Activated gamma-delta T cell treated with Interleukin-2 at 50 U/mL for 16 hours (primary cell): Measurements from ENCODE around the gene SELENOH.

Experiments
- DNase-seq: peaks from one replicate; pipeline ENCODE4 v3.0.0-alpha.2; 2020

SELENOH gene

GRCh38 chr11:57751176-57751575 is 9.9 kb downstream of the SELENOH start:
- DNase-seq: no peak

GRCh38 chr11:57751676-57752253 is 10.5 kb downstream of the SELENOH start, which contains the start of gene BTBD18:
BTBD18 (minus strand) TSS chr11:57751819; CDS start chr11:57751188, 631 bp downstream.
- DNase-seq: no peak

GRCh38 chr11:57752954-57753353 is 11.7 kb downstream of the SELENOH start:
- no peak for DNase-seq

DNA sequence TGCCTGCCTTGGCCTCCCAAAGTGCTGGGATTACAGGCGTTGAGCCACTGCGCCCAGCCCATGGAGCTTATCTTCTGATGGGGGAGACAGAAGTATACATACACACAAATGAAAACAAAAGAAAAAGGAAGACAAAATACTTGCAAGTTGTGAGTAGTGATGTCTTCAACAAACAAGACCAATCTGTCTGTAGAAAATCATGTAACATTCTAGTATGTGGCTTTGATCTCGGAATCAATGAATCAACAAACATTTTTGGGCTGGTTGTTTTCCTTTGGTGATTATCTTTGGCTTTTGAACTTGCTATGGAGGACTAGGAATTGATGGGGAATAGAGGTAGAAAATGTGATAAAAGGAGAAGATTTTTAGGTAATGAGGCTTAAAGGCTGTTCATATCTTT is 16.9 kb downstream of the SELENOH start:
- no peak for DNase-seq

- no peak for DNase-seq
These were observed 20.3 kb downstream of the SELENOH start, which contains the start of gene CTNND1 for GRCh38 chr11:57761301-57762234. CTNND1 (plus strand) TSS chr11:57761802; CDS start chr11:57791479, 29,677 bp downstream.

- DNase-seq: no peak
These were observed 21.1 kb downstream of the SELENOH start for GRCh38 chr11:57762235-57762861.

GRCh38 chr11:57763568-57763967 is 22.3 kb downstream of the SELENOH start:
- DNase-seq: no peak

- DNase-seq: no peak
These were observed 22.7 kb downstream of the SELENOH start for GRCh38 chr11:57764021-57764420.

DNA sequence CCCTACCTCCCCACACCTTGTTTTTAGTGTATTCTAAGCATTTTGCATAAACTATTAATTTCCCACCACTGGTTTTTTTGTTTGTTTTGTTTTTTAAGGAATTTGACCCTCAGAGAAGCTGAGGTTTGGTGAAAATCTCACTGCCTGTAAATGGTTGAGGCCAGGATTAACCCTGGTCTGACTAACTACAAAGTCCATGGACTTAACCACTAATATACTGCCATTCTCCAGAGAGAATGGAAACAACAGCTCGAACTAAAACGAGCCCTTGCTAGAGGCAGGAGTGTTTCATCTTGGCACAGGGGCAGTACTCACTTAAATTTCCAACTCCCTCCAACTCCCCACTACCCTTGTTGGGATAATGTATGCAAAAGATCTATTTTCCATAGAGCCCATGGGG is 23.3 kb downstream of the SELENOH start:
- no peak for DNase-seq

DNA sequence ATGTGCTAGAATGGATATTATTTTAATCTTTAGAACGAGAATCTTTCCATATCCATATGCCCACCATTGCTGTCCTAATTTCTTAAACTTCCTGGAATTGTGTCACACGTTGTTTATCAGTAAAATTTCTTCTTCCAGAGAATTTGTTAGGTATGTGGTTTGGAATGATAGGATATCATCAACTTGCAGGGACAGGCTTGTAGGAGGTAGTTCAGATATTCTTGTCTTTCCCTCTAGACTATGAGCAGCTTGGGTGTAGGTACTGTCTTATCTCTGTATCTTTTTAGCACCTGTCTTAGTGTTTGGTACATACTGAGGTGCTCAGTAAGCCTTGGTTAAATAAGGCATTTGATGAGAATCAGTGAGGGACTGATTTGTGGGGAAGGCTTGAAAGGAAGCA is 23.7 kb downstream of the SELENOH start:
- no peak for DNase-seq

GRCh38 chr11:57770793-57771192 is 29.5 kb downstream of the SELENOH start:
- no peak for DNase-seq

DNA sequence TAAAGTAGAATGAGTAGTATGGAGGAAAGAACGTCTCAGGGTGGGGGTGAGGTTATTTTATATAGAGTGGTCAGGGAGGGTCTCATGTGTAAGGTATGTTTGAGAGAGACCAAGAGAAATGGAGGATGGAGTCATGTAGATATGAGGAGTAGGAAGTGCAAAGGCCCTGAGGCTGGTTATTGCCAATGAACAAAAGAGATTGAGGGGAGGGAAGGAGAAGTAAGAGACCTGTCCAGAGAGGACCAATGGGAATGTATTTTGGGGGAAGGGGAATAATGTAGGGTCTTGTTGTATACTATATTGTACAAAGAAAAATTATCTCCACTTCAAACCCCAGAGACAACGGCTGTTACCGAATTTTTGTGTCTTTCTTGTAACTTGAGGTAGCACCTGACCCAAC is 30.1 kb downstream of the SELENOH start:
- no peak for DNase-seq

DNA sequence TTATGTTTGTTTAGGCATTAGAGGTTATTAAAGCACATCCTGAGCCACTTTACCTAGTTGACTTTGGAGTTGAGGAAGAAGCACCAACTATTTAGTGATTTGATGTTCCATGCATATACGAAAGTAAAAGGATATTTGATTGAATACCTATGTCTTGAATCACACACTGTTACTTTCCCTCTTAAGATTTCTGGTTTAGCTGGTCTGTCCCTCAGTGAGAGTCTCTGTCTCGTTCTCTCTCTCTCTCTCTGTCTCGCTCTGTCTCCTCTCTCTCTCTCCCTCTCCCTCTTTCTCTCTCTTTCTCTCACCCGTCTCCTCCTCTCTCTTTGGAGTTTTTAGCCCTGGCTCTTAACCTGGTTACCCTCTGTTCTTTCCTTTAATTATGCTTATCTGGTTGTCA is 31.3 kb downstream of the SELENOH start:
- DNase-seq: no peak

GRCh38 chr11:57773026-57773598 is 31.8 kb downstream of the SELENOH start:
- DNase-seq: no peak

DNA sequence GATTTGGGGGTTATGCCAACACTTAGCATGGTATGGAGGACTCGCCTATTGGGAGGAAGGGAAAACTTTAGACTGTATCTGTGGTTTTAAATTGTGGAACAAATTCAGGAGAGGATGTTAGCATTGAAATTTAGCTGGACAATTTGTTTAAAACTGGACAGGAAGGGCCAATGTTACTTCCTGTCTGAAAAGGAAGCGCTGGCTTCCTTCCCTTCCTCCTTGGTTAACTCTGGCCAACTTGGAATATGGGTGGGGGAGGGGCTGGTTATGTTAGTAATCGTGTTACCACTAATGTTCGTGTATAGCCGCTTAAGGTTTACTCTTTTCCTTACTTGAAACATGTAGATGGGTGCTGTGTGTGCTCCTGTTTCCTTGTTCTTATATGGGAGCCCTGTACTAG is 34.2 kb downstream of the SELENOH start:
- no peak for DNase-seq

GRCh38 chr11:57776031-57776521 is 34.8 kb downstream of the SELENOH start:
- DNase-seq: no peak

GRCh38 chr11:57776577-57777210 is 35.4 kb downstream of the SELENOH start:
- no peak for DNase-seq

GRCh38 chr11:57777969-57778317 is 36.7 kb downstream of the SELENOH start:
- no peak for DNase-seq

GRCh38 chr11:57778318-57779037 is 37.2 kb downstream of the SELENOH start:
- DNase-seq: no peak

DNA sequence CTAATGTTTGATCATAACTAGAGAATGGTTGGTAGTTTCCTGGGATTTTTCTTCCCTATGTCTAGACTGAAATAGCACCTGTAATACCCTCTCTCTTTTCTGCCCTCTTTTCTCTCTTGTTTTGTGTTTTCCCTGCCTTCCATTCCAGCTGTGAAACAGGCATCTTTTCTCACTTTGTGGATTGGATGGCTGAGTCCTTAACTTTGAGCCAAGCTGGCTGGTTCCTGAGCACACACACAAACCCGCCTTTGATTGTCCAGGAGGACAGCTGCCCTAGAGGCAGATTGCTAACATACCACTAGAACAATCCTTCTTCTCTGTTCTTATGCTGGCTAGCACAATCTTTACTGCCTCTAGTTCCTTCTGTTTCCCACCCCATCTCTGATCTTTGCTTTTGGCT is 38.0 kb downstream of the SELENOH start:
- DNase-seq: no peak

DNA sequence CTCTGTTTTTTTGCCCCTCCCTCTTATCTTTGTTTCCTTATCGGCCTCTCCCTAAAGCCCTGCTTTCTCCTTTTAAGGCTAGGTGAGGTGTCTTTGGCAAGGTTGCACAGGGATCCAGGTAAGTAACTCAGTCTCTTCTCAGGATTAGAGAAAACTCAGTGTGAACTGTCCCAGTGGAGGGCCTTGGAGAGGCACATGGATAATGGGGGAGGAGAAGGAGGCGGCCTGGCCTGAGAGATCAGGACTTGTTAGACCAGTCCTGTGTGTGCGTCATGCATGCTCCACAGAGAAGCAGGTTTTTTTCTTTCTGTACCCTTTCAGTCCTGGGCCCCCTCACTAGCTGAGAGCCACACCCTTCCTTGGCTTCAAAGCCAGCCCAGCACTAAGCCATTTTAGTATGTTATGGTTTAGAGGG is 40.2 kb downstream of the SELENOH start:
- no peak for DNase-seq

DNA sequence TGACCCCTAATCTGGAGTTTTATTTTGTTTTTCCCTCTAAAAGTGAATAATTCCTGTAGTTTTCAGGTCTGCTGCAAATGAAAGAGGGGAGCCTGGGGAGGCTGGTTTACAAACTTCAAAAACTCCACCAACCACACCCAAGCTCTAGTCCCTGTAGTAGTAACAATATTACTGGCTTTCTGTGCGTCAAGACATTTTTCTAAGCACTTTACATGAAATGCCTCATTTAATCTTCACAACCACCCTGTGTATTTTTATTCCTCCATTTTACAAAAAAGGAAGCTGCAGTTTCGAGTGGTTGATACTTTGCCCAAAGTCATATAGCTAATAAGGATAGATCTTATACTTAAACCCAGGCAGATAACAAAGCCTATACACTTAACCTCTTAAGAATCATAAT is 43.8 kb downstream of the SELENOH start:
- DNase-seq: no peak
